HPDE6-E6E7 (cell line): ENCODE results near the gene FDXR.
"Not testable (repeated sequence)": the region's sequence is repeated elsewhere in the genome, so short reads cannot be mapped to it uniquely, and the experiment has no call there.

ENCODE experiments used
- DNase-seq: peaks from one replicate; pipeline ENCODE4 v3.0.0; 2011; ENCODE audit warnings: missing footprints; ENCODE audit errors: extremely low spot score

Gene FDXR, protein sequence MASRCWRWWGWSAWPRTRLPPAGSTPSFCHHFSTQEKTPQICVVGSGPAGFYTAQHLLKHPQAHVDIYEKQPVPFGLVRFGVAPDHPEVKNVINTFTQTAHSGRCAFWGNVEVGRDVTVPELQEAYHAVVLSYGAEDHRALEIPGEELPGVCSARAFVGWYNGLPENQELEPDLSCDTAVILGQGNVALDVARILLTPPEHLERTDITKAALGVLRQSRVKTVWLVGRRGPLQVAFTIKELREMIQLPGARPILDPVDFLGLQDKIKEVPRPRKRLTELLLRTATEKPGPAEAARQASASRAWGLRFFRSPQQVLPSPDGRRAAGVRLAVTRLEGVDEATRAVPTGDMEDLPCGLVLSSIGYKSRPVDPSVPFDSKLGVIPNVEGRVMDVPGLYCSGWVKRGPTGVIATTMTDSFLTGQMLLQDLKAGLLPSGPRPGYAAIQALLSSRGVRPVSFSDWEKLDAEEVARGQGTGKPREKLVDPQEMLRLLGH

GRCh38 chr17:74872313-74873036, at the start of gene FDXR:
Gene FDXR (minus strand): TSS chr17:74872994. CDS start chr17:74872944, 50 bp downstream.
- DNase-seq, result no peak

- DNase-seq, result no peak
These were observed 49.4 kb upstream of the FDXR start for GRCh38 chr17:74922172-74922571.

- no peak for DNase-seq
These were observed 49.0 kb upstream of the FDXR start for GRCh38 chr17:74921769-74922168.

DNA sequence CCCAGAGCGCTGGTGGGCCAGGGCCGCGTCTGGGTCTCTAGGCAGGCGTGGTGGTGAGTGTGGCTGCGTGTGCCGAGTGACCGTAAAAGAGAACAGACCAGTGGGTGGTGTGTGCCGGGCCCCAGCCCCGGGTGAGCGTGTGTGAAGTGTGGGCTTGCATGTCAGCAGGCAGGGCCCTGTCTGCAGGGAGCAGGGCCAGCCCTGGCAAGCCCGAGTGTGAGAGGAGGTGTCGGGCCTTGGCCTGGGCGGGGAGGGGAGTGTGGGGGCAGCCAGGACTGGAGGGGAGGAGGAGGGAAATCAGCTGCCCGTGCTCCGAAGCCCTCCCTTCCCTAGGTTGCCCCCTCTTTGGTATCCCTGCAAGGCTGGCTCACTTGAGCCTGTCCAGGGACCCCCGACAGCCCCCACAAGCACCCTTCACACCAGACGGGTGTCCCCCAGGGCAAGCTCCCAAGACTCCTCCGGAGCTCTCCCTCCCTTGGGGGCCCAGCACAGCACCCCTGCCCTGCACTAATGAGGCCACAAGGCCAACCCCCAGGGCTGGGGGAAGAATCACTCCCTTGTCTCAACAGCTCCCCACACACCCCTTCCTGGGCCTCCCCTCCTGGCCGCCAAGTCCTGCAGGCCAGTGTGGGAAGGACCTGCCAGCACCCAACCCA, 48.4 kb upstream of the FDXR start:
- DNase-seq, result peak; percentile 75

- peak; percentile 49 for DNase-seq
These were observed 47.8 kb upstream of the FDXR start for GRCh38 chr17:74920642-74921025.

DNA sequence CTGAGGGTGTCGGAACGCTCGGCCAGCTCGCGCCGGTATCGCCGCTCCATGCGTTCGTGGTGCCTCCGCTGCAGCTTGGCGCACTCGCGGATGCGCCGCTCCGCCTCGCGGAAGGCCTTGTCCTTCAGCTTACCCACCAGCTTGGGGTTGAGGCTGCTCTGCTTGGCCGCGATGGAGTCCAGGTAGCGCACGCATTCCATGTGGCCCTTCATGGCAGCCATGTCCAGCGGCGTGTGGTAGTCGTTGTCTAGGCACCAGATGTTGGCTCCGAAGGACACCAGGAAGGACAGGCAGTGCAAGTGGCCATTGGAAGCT, 47.5 kb upstream of the FDXR start:
- no peak for DNase-seq

DNA sequence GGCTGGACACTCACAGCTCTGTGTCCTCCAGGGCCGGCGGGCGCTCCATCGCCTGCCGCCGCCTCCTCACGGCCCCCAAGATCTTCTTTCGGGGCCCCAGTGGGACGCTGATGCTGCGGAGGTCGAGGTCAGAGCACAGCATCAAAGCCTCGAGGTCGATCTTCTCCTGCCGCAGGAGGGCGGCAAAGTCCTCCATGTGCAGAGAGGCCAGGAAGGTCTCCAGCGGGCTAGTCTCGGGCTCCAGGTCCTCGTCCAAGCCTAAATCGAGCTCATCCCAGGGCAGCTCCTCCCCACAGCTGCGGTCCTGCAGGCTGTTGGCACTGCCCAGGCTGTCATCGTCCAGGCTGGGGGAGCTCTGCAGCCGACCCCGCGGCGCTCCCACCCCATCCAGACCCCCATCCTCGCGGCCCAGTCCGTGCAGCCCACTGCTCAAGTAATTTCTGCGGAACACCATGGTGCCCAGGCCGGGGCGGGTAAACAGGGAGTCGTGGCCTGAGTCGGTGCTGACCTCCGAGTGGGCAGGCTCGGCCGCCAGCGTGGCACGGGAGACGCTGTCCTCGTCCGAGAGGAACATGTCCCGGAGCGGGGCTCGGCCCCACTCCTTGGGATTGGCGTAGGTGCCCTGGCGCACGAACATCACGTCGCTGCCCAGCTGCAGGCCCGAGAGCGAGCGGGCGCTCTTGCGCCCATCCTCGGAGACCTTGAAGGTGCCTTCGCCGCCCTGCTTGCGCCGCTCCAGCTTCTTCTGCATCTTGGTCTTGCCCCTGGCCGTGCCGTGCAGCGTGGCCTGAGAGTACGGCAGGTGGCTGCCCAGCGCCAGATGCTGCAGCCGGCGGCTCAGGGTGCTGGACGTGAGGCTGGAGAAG, 46.9 kb upstream of the FDXR start:
- no peak for DNase-seq

- no peak for DNase-seq
These were observed 46.1 kb upstream of the FDXR start for GRCh38 chr17:74918906-74919305.

- no peak for DNase-seq
These were observed 44.6 kb upstream of the FDXR start for GRCh38 chr17:74917430-74917829.

DNA sequence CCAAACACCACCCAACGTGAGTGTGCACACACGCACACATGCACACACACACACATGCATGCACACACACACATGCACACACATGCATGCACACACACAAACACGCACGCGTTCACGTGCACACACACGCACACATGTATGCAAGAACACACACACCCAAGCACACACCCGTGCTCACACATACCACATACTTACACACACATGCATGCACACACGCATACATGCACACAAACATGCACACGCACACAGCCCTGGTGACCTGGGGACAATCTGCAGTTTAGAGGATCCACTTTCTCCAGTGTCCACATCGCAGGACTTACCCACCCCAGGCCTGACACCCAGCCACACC, 44.0 kb upstream of the FDXR start:
- no peak for DNase-seq

DNA sequence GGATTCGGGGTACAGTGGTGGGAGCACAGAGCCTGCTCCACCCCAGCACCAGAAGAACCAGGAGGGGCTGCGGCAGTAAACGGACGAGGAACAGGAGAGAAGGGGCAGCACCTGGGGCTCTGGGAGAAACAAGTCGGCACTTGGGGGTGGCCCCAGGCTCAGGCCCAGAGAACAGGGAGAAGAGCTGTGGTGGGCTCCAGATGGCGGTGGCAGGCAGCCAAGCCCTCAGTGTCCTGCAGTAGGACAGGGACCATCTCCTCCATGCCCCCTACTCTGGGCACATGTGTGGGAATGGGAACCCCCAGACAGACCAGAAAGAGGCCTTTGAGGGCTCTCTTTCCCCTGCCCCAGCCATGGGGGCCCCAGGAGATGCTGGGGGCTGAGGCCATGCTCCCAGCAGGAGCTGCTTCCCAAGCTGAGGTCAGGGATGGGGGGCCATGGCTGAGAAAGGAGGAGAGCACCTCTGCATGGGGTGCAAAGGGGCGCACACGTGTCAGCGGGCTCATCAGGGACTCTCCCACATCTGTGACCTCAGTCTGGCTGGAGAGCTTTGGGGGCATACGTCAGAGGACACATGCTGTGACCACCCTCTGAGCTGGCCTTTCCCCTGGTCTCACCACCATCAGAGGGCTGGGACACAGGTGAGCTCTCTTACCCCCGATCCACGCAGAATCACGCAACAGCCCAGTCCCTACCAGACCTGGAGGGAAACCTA, 43.5 kb upstream of the FDXR start:
- DNase-seq, result no peak

- DNase-seq, result not testable (repeated sequence)
These were observed 38.6 kb upstream of the FDXR start for GRCh38 chr17:74911423-74911822.

DNA sequence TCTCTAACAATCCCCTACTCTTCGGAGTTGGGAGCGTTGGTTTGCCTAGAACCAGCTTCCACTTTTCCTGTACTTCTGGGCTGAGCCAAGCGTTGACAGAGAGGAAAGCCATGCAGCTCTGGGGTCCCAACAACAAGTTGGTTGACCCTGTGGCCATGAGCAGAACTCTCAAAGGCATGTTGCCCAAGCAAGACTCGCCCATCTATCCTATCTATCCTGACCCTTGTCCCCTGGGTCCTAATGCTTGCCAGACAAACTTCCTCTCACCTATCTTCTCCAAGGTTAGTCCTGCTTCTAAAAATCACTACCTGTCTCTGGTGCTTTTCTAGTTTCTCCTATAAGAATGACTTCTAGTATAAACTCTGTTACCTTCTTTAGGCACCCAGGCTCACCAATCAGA, 36.3 kb upstream of the FDXR start:
- DNase-seq, result not testable (repeated sequence)

DNA sequence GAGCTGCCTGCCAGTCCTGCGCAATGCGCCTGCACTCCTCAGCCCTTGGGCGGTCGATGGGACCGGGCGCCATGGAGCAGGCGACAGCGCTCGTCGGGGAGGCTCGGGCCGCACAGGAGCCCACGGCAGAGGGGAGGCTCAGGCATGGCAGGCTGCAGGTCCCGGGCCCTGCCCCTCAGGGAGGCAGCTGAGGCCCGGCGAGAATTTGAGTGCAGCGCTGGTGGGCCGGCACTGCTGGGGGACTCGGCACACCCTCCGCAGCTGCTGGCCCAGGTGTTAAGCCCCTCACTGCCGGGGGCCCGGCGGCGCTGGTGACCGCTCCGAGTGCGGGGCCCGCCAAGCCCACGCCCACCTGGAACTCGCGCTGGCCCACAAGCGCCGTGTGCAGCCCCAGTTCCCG, 34.2 kb upstream of the FDXR start:
- no peak for DNase-seq

DNA sequence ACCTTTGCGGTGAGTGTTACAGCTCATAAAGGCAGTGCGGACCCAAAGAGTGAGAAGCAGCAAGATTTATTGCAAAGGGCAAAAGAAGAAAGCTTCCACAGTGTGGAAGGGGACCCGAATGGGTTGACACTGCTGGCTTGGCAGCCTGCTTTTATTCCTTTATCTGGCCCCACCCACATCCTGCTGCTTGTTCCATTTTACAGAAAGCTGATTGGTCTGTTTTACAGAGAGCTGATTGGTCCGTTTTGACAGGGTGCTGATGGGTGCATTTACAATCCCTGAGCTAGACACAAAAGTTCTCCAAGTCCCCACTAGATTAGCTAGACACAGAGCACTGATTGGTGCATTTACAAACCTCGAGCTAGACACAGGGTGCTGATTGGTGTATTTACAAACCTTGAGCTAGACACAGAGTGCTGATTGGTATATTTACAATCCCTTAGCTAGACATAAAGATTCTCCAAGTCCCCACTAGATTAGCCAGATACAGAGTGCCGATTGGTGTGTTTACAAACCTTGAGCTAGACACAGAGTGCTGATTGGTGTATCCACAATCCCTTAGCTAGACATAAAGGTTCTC, 33.5 kb upstream of the FDXR start:
- not testable (repeated sequence) for DNase-seq

GRCh38 chr17:74904687-74905409, 32.1 kb upstream of the FDXR start:
- DNase-seq, result no peak

GRCh38 chr17:74903671-74904070, 30.9 kb upstream of the FDXR start:
- DNase-seq, result no peak

DNA sequence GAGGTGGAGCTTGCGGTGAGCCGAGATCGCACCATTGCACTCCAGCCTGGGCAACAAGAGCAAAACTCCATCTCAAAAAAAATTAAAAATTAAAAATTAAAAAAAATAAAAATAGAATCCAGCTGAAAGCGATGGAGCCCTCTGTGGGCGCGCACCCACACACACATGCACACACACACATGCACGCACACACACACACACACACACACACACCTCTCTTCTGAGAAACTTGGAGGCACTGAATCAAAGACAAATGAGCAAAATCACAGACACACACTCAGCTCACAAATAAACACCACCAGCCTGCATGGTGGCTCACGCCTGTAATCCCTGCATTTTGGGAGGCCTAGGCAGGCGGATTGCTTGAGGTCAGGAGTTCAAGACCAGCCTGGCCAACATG, 30.2 kb upstream of the FDXR start:
- DNase-seq, result no peak

DNA sequence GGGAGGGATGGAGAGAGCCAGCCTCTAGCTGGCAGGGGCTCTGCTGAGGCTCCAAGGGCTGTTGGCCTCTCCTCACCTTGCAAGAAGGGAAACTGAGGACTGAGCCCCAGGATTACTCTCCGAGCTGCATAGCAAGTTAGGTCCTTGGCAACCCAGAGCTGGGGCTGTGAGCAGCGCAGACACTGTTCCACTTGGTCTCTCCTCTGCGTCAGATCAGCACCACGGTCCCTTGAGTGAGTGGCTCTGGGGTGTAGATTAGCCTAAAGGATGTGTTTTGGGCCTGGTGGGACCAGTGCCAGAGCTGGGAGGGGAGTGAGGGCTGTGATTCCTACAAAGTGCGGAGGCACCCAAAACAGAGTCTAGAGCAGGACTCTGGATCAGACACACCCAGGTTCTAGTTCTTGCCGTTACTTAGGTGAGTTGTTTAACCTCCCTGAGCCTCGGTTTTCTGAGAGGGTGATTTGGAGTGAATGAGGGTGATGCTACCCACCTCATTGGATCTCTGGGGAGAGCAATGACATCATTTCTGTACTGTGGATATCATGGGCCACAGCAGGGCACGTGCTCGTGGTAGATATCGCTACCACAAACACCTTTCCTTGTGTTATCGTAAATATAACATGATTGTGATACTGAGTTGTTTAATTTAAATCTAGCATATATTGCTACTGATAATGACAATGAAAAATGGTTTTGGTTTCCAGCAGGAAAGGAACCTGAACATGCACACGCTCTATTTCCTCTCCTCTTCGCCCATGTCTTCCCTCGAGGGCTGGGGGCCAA, 28.8 kb upstream of the FDXR start:
- DNase-seq, result no peak
